Left hindlimb (tissue), 1 donor: ENCODE data around the gene VCP.

Experiments used
- DNase-seq: peaks from one replicate; pipeline ENCODE4 v3.0.0-alpha.2; 2018

Gene VCP

GRCh38 chr9:35072461-35073278 lies at the start of gene VCP:
Gene VCP, minus strand, starts transcription at chr9:35072625. Its CDS starts 272 bp downstream, at chr9:35072353.
- DNase-seq = peak; percentile 99

- DNase-seq = peak; percentile 92
Measured at GRCh38 chr9:35116898-35117551, 44.6 kb upstream of the VCP start.

GRCh38 chr9:35116539-35116897 lies 44.1 kb upstream of the VCP start:
- DNase-seq = no peak

- DNase-seq = peak; percentile 99
Measured at GRCh38 chr9:35115680-35116538, 43.5 kb upstream of the VCP start, which contains the start of gene ATOSB. Gene ATOSB, minus strand, starts transcription at chr9:35115862. Its CDS starts 7,588 bp downstream, at chr9:35108274.

- DNase-seq = peak; percentile 74
Measured at GRCh38 chr9:35114840-35115628, 42.6 kb upstream of the VCP start.

- peak; percentile 88 for DNase-seq
Measured at GRCh38 chr9:35114113-35114839, 41.9 kb upstream of the VCP start.

- no peak for DNase-seq
Measured at GRCh38 chr9:35112257-35113020, 40.0 kb upstream of the VCP start.

GRCh38 chr9:35111001-35111933 lies 38.8 kb upstream of the VCP start:
- DNase-seq = peak; percentile 98

- DNase-seq = no peak
Measured at GRCh38 chr9:35110327-35110761, 37.9 kb upstream of the VCP start.

GRCh38 chr9:35108946-35109575 lies 36.6 kb upstream of the VCP start:
- no peak for DNase-seq

- DNase-seq = no peak
Measured at GRCh38 chr9:35108461-35108860, 36.0 kb upstream of the VCP start.

GRCh38 chr9:35107297-35108290 lies 35.2 kb upstream of the VCP start:
- no peak for DNase-seq

- DNase-seq = no peak
Measured at GRCh38 chr9:35106343-35106730, 33.9 kb upstream of the VCP start.

- DNase-seq = no peak
Measured at GRCh38 chr9:35105571-35106342, 33.3 kb upstream of the VCP start.

GRCh38 chr9:35105126-35105525 lies 32.7 kb upstream of the VCP start:
- DNase-seq = no peak

- DNase-seq = no peak
Measured at GRCh38 chr9:35104586-35104985, 32.2 kb upstream of the VCP start.

- no peak for DNase-seq
Measured at GRCh38 chr9:35103660-35104191, 31.3 kb upstream of the VCP start.
